SU-DHL-6 (cell line): Measurements from ENCODE around the gene SLAMF7.
"Not testable (repeated sequence)": the region's sequence is repeated elsewhere in the genome, so short reads cannot be mapped to it uniquely, and the experiment has no call there.

Source experiments
- H2AFZ ChIP-seq: fragments of 200-600 bp; sonication (generic); 2 replicates; pipeline ENCODE4 v1.6.1; 2014; ENCODE audit warnings: low read depth, mild to moderate bottlenecking, moderate library complexity, mixed read lengths, antibody characterized with exemption, low read length; ENCODE audit not compliant: severe bottlenecking
- H3F3A ChIP-seq: fragments of 200-600 bp; shearing (Covaris generic); 2 replicates; pipeline ENCODE4 v1.6.0; 2016; ENCODE audit warnings: antibody characterized with exemption, mild to moderate bottlenecking; ENCODE audit not compliant: insufficient read depth
- H3K27ac ChIP-seq: fragments of 200-600 bp; sonication (generic); 2 replicates; pipeline ENCODE4 v1.5.1; 2016; ENCODE audit warnings: low read depth, mild to moderate bottlenecking, low read length, moderate library complexity, mixed read lengths
- H3K27me3 ChIP-seq: fragments of 200-600 bp; sonication (generic), shearing (Covaris generic); 2 replicates; pipeline ENCODE4 v1.6.0; 2014; ENCODE audit warnings: mild to moderate bottlenecking, low read length
- H3K36me3 ChIP-seq: fragments of 200-600 bp; sonication (generic); 2 replicates; pipeline ENCODE4 v1.6.1; 2014; ENCODE audit warnings: mild to moderate bottlenecking, low read length, mixed read lengths
- H3K4me2 ChIP-seq: fragments of 300-600, 200-600 bp; shearing (Covaris generic), sonication (generic); 2 replicates; pipeline ENCODE4 v1.6.0; 2014; ENCODE audit warnings: low read length, low read depth, mild to moderate bottlenecking; ENCODE audit not compliant: poor library complexity, severe bottlenecking
- H3K4me3 ChIP-seq: fragments of 200-600 bp; sonication (generic); 2 replicates; pipeline ENCODE4 v1.5.1; 2014; ENCODE audit warnings: antibody characterized with exemption, low read length, mild to moderate bottlenecking, mixed read lengths; ENCODE audit not compliant: insufficient read depth, poor library complexity, severe bottlenecking
- H3K79me2 ChIP-seq: fragments of 200-600 bp; sonication (generic); 2 replicates; pipeline ENCODE4 v1.6.1; 2014; ENCODE audit warnings: mild to moderate bottlenecking, low read length, moderate library complexity; ENCODE audit not compliant: insufficient read depth
- H3K9ac ChIP-seq: fragments of 200-600 bp; sonication (generic); 2 replicates; pipeline ENCODE4 v1.7.0; 2014; ENCODE audit warnings: mild to moderate bottlenecking, low read length
- H3K9me2 ChIP-seq: fragments of 200-600 bp; sonication (generic); replicated peaks from 2 replicates; pipeline ENCODE4 v1.6.1; 2014; ENCODE audit warnings: low read length; ENCODE audit not compliant: insufficient read depth
- H3K9me3 ChIP-seq: fragments of 200-600 bp; sonication (generic); 2 replicates; pipeline ENCODE4 v1.6.1; 2014; ENCODE audit warnings: low read length, mixed read lengths; ENCODE audit not compliant: insufficient read depth
- H4K20me1 ChIP-seq: fragments of 200-600 bp; sonication (generic); 2 replicates; pipeline ENCODE4 v1.6.1; 2014; ENCODE audit warnings: low read depth, mild to moderate bottlenecking, antibody characterized with exemption, low read length, moderate library complexity, mixed read lengths
- CTCF ChIP-seq: fragments of 200-600 bp; sonication (generic); IDR thresholded peaks from one replicate; pipeline ENCODE4 v1.5.1; 2017; ENCODE audit warnings: antibody characterized with exemption, mild to moderate bottlenecking, low read length, moderate library complexity; ENCODE audit not compliant: insufficient read depth, poor library complexity, severe bottlenecking
- EZH2phosphoT487 ChIP-seq: fragments of 200-600 bp; sonication (generic), shearing (Covaris generic); conservative IDR thresholded peaks from 2 replicates; pipeline ENCODE4 v1.6.1; 2018; ENCODE audit warnings: mild to moderate bottlenecking, antibody characterized with exemption, low read length, moderate library complexity, mixed read lengths

SLAMF7 gene

DNA sequence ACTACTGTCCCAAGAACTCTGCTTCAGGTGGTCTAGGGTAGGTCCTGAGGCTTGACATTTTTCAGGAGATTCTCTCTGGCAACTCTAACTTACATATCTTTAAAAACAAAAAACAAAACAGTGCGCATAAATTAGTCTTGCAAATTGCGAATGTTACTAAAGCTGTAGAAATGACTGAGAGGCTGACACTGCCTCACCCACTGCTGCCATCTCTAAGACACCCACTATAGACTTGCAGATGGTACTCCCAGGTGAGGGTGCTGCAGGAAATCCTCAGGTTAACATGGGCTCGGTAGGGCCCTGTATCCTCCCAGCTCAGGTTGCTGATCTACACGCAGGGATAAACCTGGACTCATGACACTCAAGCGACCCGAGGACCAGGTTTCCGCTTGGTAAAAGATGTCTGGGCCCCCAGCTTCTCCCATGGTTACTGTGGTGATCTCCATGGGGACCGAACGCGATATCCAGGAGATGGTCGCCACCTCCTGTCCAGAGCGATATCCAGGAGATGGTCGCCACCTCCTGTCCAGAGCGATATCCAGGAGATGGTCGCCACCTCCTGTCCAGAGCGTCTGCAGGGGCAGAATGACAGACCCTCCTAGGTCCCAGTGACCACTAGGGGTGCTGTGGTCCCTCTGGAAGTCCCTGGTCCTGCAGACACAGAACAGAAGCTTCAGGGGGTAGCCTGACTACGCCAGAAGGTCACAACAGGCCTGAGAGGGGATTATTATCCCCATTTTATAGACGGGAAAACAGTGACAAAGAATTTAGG, 40.8 kb downstream of the SLAMF7 start:
- Histone ChIP-seq H3K4me3 (no peak overlapping the region), H3K27me3 (no peaks in the 10 kb centered on the region), H2AFZ (no peak overlapping the region), H3K9me2 (no peaks in the 10 kb centered on the region), H3K9me3 (no peaks in the 10 kb centered on the region), H3K27ac (no peak overlapping the region), H3K9ac (no peak overlapping the region), H4K20me1 (no peaks in the 10 kb centered on the region), H3F3A (no peaks in the 10 kb centered on the region), H3K79me2 (no peaks in the 10 kb centered on the region), H3K4me2 (no peak overlapping the region), H3K36me3 (no peaks in the 10 kb centered on the region)
- TF ChIP-seq CTCF (peak; percentile 58), EZH2phosphoT487 (no peak)

DNA sequence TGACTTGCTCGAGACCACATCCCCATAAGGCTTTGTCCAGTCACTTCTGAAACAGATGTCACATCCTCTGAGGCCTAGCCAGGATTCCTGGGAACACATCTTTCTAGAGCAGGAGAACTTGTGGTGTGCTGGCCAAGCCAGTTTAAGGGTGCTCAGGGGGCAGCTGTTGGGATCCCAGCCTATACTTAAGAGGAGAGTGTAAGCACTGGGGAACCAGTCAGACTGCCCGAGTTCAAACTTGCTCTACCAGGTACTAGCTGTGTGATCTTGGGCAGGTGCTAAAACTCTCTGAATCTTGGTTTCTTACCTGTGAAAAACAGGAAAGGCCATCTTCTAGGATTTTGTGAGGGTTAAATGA, 41.3 kb downstream of the SLAMF7 start:
- no peak overlapping the region for H2AFZ ChIP-seq
- H3K9ac ChIP-seq = no peak overlapping the region
- no peaks in the 10 kb centered on the region for H3K36me3 ChIP-seq
- no peak overlapping the region for H3K4me3 ChIP-seq
- no peak overlapping the region for H3K27ac ChIP-seq
- no peaks in the 10 kb centered on the region for H3K9me3 ChIP-seq
- H3K4me2 ChIP-seq = no peak overlapping the region
- H3K79me2 ChIP-seq = no peaks in the 10 kb centered on the region
- no peaks in the 10 kb centered on the region for H3F3A ChIP-seq
- no peak for TF ChIP-seq CTCF
- no peak for TF ChIP-seq EZH2phosphoT487
- H3K27me3 ChIP-seq = no peaks in the 10 kb centered on the region
- no peaks in the 10 kb centered on the region for H4K20me1 ChIP-seq
- no peaks in the 10 kb centered on the region for H3K9me2 ChIP-seq

- Histone ChIP-seq H2AFZ (no peak overlapping the region), H3K27me3 (no peaks in the 10 kb centered on the region), H3K27ac (no peak overlapping the region), H3K36me3 (no peaks in the 10 kb centered on the region), H3K79me2 (no peaks in the 10 kb centered on the region), H3F3A (no peaks in the 10 kb centered on the region), H3K4me3 (no peak overlapping the region), H4K20me1 (no peaks in the 10 kb centered on the region), H3K4me2 (no peak overlapping the region), H3K9me2 (no peaks in the 10 kb centered on the region), H3K9me3 (no peaks in the 10 kb centered on the region), H3K9ac (no peak overlapping the region)
- no peak for TF ChIP-seq EZH2phosphoT487
Observed at GRCh38 chr1:160781186-160781766, 42.2 kb downstream of the SLAMF7 start.

- no peak overlapping the region for H3K9ac ChIP-seq
- H3K9me2 ChIP-seq = no peaks in the 10 kb centered on the region
- H3K27me3 ChIP-seq = no peaks in the 10 kb centered on the region
- H3K9me3 ChIP-seq = no peaks in the 10 kb centered on the region
- H3K79me2 ChIP-seq = no peaks in the 10 kb centered on the region
- H3K36me3 ChIP-seq = no peaks in the 10 kb centered on the region
- H3F3A ChIP-seq = no peaks in the 10 kb centered on the region
- H3K27ac ChIP-seq = no peak overlapping the region
- H3K4me2 ChIP-seq = no peak overlapping the region
- no peak overlapping the region for H3K4me3 ChIP-seq
- no peaks in the 10 kb centered on the region for H4K20me1 ChIP-seq
- H2AFZ ChIP-seq = no peak overlapping the region
- TF ChIP-seq CTCF (no peak), EZH2phosphoT487 (no peak)
Observed at GRCh38 chr1:160781914-160782689, 43.1 kb downstream of the SLAMF7 start.

- not testable (repeated sequence) for H3F3A ChIP-seq, H3K9me2 ChIP-seq, H3K9me3 ChIP-seq, H3K79me2 ChIP-seq, H4K20me1 ChIP-seq, H2AFZ ChIP-seq, H3K4me2 ChIP-seq, H3K27me3 ChIP-seq, H3K27ac ChIP-seq, H3K36me3 ChIP-seq, H3K4me3 ChIP-seq, H3K9ac ChIP-seq
Observed at GRCh38 chr1:160782988-160783765, 44.1 kb downstream of the SLAMF7 start.
